H9 (cell line): ENCODE results near the gene WWC1. TPM values are rescaled to one million over a fixed set of nuclear protein-coding genes. Genes with fewer than 3 reads are reported as not detected.

Experiments used
- DNase-seq: peaks from one replicate; pipeline ENCODE4 v3.0.0-alpha.2; 2017
- H2AFZ ChIP-seq: one replicate; pipeline ENCODE4 v1.6.1; 2013; ENCODE audit warnings: mild to moderate bottlenecking, low read length, control low read depth, moderate library complexity
- H2AK5ac ChIP-seq: 2 replicates; pipeline ENCODE4 v1.6.1; 2013; ENCODE audit warnings: low read length, control low read depth, mixed read lengths; ENCODE audit not compliant: insufficient read length
- H2BK120ac ChIP-seq: one replicate; pipeline ENCODE4 v1.6.1; 2013; ENCODE audit warnings: low read depth, mild to moderate bottlenecking, low read length, control low read depth, inconsistent platforms; ENCODE audit not compliant: poor library complexity, severe bottlenecking
- H2BK12ac ChIP-seq: 2 replicates; pipeline ENCODE4 v1.6.1; 2013; ENCODE audit warnings: low read length, control low read depth, mixed read lengths, low read depth; ENCODE audit not compliant: insufficient read length
- H2BK15ac ChIP-seq: 2 replicates; pipeline ENCODE4 v1.6.1; 2013; ENCODE audit warnings: low read depth, low read length, control low read depth
- H2BK20ac ChIP-seq: one replicate; pipeline ENCODE4 v1.6.1; 2013; ENCODE audit warnings: low read depth, mild to moderate bottlenecking, low read length, control low read depth, inconsistent platforms; ENCODE audit not compliant: poor library complexity, severe bottlenecking
- H2BK5ac ChIP-seq: 2 replicates; pipeline ENCODE4 v1.6.1; 2013; ENCODE audit warnings: low read length, control low read depth, mixed read lengths; ENCODE audit not compliant: insufficient read length
- H3K14ac ChIP-seq: 2 replicates; pipeline ENCODE4 v1.6.1; 2013; ENCODE audit warnings: low read length, control low read depth; ENCODE audit not compliant: insufficient read depth
- H3K18ac ChIP-seq: 2 replicates; pipeline ENCODE4 v1.6.1; 2013; ENCODE audit warnings: low read depth, mild to moderate bottlenecking, mixed read lengths, low read length, control low read depth; ENCODE audit not compliant: insufficient read length
- H3K23ac ChIP-seq: 2 replicates; pipeline ENCODE4 v1.6.1; 2013; ENCODE audit warnings: low read length, control low read depth, mixed read lengths, low read depth; ENCODE audit not compliant: insufficient read length
- H3K23me2 ChIP-seq: 2 replicates; pipeline ENCODE4 v1.6.1; 2013; ENCODE audit warnings: low read depth, mild to moderate bottlenecking, mixed read lengths, low read length, control low read depth; ENCODE audit not compliant: insufficient read length, poor library complexity, severe bottlenecking
- H3K27ac ChIP-seq: 2 replicates; pipeline ENCODE4 v1.5.1; 2013; ENCODE audit warnings: low read length, control low read depth, mixed read lengths, low read depth; ENCODE audit not compliant: insufficient read length
- H3K27me3 ChIP-seq: 2 replicates; pipeline ENCODE4 v1.6.1; 2013; ENCODE audit warnings: low read length, control low read depth, inconsistent platforms; ENCODE audit not compliant: insufficient read depth
- H3K4ac ChIP-seq: 2 replicates; pipeline ENCODE4 v1.6.1; 2013; ENCODE audit warnings: low read depth, mild to moderate bottlenecking, control low read depth, inconsistent platforms, low read length, moderate library complexity
- H3K4me1 ChIP-seq: 2 replicates; pipeline ENCODE4 v1.6.1; 2013; ENCODE audit warnings: low read length, control low read depth, inconsistent platforms; ENCODE audit not compliant: insufficient read depth
- H3K4me2 ChIP-seq: 2 replicates; pipeline ENCODE4 v1.6.1; 2013; ENCODE audit warnings: low read length, control low read depth, mixed read lengths; ENCODE audit not compliant: insufficient read length, insufficient read depth
- H3K56ac ChIP-seq: 2 replicates; pipeline ENCODE4 v1.6.1; 2013; ENCODE audit warnings: low read depth, mild to moderate bottlenecking, mixed read lengths, low read length, control low read depth; ENCODE audit not compliant: insufficient read length
- H3K79me1 ChIP-seq: 2 replicates; pipeline ENCODE4 v1.6.1; 2013; ENCODE audit warnings: low read depth, mild to moderate bottlenecking, moderate library complexity, low read length, control low read depth, inconsistent platforms; ENCODE audit not compliant: insufficient read depth, poor library complexity, severe bottlenecking
- H3K79me2 ChIP-seq: 2 replicates; pipeline ENCODE4 v1.6.1; 2013; ENCODE audit warnings: low read length, control low read depth, inconsistent platforms; ENCODE audit not compliant: insufficient read depth
- H3K9ac ChIP-seq: 2 replicates; pipeline ENCODE4 v1.6.1; 2013; ENCODE audit warnings: low read length, control low read depth, mixed read lengths; ENCODE audit not compliant: insufficient read length; ENCODE audit errors: extremely low read depth
- H3K9me3 ChIP-seq: one replicate; pipeline ENCODE4 v1.6.1; 2013; ENCODE audit warnings: low read depth, low read length, inconsistent platforms; ENCODE audit not compliant: control insufficient read depth
- H3T11ph ChIP-seq: one replicate; pipeline ENCODE4 v1.6.1; 2013; ENCODE audit warnings: mild to moderate bottlenecking, low read length, control low read depth, inconsistent platforms
- H4K20me1 ChIP-seq: one replicate; pipeline ENCODE4 v1.6.1; 2013; ENCODE audit not compliant: control insufficient read depth, insufficient read length, insufficient read depth
- H4K5ac ChIP-seq: 2 replicates; pipeline ENCODE4 v1.6.1; 2013; ENCODE audit warnings: low read depth, mild to moderate bottlenecking, mixed read lengths, low read length, control low read depth; ENCODE audit not compliant: insufficient read length
- H4K8ac ChIP-seq: replicated peaks from 2 replicates; pipeline ENCODE4 v1.6.1; 2013; ENCODE audit warnings: low read length, control low read depth, mixed read lengths, low read depth; ENCODE audit not compliant: insufficient read length
- H4K91ac ChIP-seq: 2 replicates; pipeline ENCODE4 v1.6.1; 2013; ENCODE audit warnings: low read depth, mild to moderate bottlenecking, moderate library complexity, mixed read lengths, low read length, control low read depth; ENCODE audit not compliant: insufficient read length
- H3K27ac Mint-ChIP-seq, 3 experiments: 2 replicates in 2 of 3; 3 replicates in 1 of 3; pipeline ENCODE4 v1.8.0; 2020 to 2021; ENCODE audit warnings: mixed read lengths in 3 of 3, mild to moderate bottlenecking in 1 of 3, moderate library complexity in 1 of 3
- H3K27me3 Mint-ChIP-seq: 2 replicates; pipeline ENCODE4 v1.8.0; 2021; ENCODE audit warnings: low read depth, mild to moderate bottlenecking, moderate library complexity, mixed read lengths
- H3K36me3 Mint-ChIP-seq, 3 experiments: 2 replicates in 2 of 3; 3 replicates in 1 of 3; pipeline ENCODE4 v1.8.0; 2020 to 2021; ENCODE audit warnings: low read depth in 3 of 3, mixed read lengths in 3 of 3; ENCODE audit not compliant: insufficient read depth in 1 of 3
- H3K4me1 Mint-ChIP-seq, 2 experiments: 2 replicates each; pipeline ENCODE4 v1.8.0; 2020; ENCODE audit warnings: mixed read lengths in 2 of 2
- H3K4me3 Mint-ChIP-seq, 2 experiments: 2 replicates in 1 of 2; 3 replicates in 1 of 2; pipeline ENCODE4 v1.8.0; 2020 to 2021; ENCODE audit warnings: mild to moderate bottlenecking in 2 of 2, mixed read lengths in 2 of 2, moderate library complexity in 1 of 2
- H3K9me3 Mint-ChIP-seq, 2 experiments: 2 replicates in 1 of 2; 3 replicates in 1 of 2; pipeline ENCODE4 v1.8.0; 2020; ENCODE audit warnings: mild to moderate bottlenecking in 2 of 2, mixed read lengths in 2 of 2, moderate library complexity in 1 of 2
- CTCF ChIP-seq: fragments of 200-600 bp; sonication (generic); conservative IDR thresholded peaks from 3 replicates; pipeline ENCODE4 v1.8.0; 2021; ENCODE audit warnings: antibody characterized with exemption, mild to moderate bottlenecking
- WGBS: extraction: QIAGEN DNeasy Blood & Tissue Kit; methylation state at CpG from one replicate; pipeline ENCODE4 v1.1.7; 2013; ENCODE audit warnings: missing lambda C conversion rate, low lambda C conversion rate, mixed read lengths; ENCODE audit not compliant: insufficient read length; ENCODE audit errors: extremely low coverage; 5-methylcytosine and 5-hydroxymethylcytosine counted together
- total RNA-seq: library from RNA; stranded (reverse); gene quantifications from 2 replicates; pipeline ENCODE4 v1.2.1, GENCODE V29; 2021

Gene WWC1
- total RNA-seq, 1 experiment from 2014 or later, result 28.2 TPM

- Histone ChIP-seq H3K4me2 (no peak overlapping the region), H2BK15ac (no peak overlapping the region), H3T11ph (no peak overlapping the region), H3K27me3 (no peaks in the 10 kb centered on the region), H3K27ac (no peak overlapping the region), H3K23ac (no peak overlapping the region), H2BK5ac (no peak overlapping the region), H2BK20ac (no peak overlapping the region), H4K20me1 (no peaks in the 10 kb centered on the region), H4K8ac (no peak overlapping the region), H2BK12ac (no peak overlapping the region), H3K14ac (no peak overlapping the region), H3K18ac (no peak overlapping the region), H3K4me1 (no peaks in the 10 kb centered on the region), H2AK5ac (no peak overlapping the region), H3K79me2 (no peaks in the 10 kb centered on the region), H3K9ac (no peak overlapping the region), H4K5ac (no peak overlapping the region), H3K79me1 (no peaks in the 10 kb centered on the region), H2BK120ac (no peak overlapping the region), H3K4ac (no peak overlapping the region), H3K56ac (no peak overlapping the region), H2AFZ (no peak overlapping the region), H3K9me3 (no peaks in the 10 kb centered on the region), H3K23me2 (no peaks in the 10 kb centered on the region), H4K91ac (no peak overlapping the region)
- H3K27me3 Mint-ChIP-seq, result peaks cover 7% of the 10 kb centered on the region
- no peak for DNase-seq
- peaks cover 4 to 9% of the 10 kb centered on the region in 2 experiments for H3K4me1 Mint-ChIP-seq
- WGBS, result no CpG with 5 or more reads among the region's 4 CpGs
- H3K4me3 Mint-ChIP-seq, result no peak overlapping the region
- H3K9me3 Mint-ChIP-seq, result no peaks in the 10 kb centered on the region
- peaks cover 0 to under 1% (median under 1%) of the 10 kb centered on the region in 3 experiments; a peak in 4 of 7 replicates for H3K36me3 Mint-ChIP-seq
- no peak for TF ChIP-seq CTCF
- H3K27ac Mint-ChIP-seq, result no peak overlapping the region
Observed at GRCh38 chr5:168481330-168481788, 189.9 kb downstream of the WWC1 start.
